Measurements from ENCODE around the gene RGS7BP.
"Not testable (repeated sequence)": the region's sequence is repeated elsewhere in the genome, so short reads cannot be mapped to it uniquely, and the experiment has no call there.

RGS7BP gene

GRCh38 chr5:64558641-64559040 lies 52.8 kb downstream of the RGS7BP start:
- not testable (repeated sequence) for DNase-seq (ENCODE audit: low read depth)

DNA sequence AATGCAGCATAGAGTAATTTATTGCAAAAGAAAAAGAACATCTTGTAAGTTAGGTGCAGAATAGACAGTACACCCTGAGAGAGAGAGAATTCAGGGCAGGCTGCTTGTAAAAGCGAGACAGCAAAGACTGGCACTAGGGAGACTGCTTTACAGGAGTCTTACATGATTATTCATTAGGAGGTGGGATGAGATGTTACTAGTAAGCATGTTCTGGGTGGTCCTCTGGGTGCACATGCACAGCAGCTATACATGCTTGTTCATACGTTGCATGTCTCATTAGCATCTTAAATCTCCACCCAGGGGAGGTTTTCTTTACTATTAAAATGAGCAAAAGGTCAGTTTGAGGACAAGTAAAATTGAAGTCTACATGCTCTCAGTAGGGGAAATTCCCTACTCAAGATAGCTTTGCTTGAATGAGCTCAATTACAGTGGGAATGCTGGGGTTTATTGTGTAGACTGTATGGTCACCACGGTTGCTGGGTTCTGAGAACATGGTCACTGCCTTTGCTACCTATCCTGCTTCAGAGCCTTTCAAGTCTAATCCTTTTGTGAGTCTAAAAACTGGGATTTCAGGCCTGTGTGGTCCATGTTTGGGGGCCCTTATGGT lies 60.6 kb downstream of the RGS7BP start:
- DNase-seq (ENCODE audit: low read depth): no peak

DNA sequence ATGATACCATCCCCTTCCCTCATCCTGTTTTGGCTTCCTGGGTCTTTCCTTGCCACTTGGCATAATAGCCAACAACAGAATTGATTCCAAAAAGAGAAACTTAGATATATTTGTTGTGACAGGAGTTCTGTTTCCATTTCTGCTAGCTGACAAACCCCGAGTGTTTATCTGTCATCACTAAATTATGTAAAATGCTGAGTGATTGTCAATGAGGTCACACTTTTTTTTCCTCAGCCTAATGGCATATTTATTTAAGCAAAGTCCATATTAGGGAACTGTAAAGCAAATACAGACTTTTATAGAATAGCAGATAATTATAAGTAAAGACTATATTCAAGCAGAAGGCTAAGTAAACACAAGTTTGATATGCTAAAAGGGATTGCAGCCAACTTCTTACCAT lies 64.0 kb downstream of the RGS7BP start:
- peak; percentile 3 for DNase-seq (ENCODE audit: low read depth)

DNA sequence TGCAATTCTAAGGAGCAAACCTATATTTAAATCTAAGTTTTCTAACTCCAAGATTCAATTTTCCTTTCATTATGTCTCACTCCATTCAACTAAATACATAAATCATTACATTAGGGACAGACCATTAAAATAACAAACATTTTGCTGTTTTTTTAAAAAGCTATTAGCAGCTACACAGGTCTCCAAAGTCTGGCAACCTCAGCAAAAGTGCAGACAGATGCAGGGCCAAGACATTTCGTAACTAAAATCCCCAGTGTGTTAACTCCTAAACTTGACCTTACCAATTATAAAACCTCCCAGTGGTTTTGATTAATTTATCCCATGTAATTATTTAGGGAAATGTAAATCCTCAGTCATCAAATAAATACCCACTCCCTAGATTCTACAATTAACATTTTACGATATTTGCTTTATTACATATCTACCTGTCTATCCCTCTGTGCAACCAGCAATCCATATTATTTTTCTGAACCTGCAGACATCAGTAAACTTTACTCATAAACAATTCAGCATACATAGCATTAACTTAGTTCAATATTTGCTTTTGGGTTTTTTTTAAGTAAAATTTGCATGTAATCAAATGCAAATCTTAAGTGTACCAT lies 64.7 kb downstream of the RGS7BP start:
- DNase-seq (ENCODE audit: low read depth): no peak

- DNase-seq (ENCODE audit: low read depth): no peak
Measured at GRCh38 chr5:64575561-64575960, 69.7 kb downstream of the RGS7BP start.

- peak; percentile 39 for DNase-seq (ENCODE audit: low read depth)
Measured at GRCh38 chr5:64576250-64576649, 70.4 kb downstream of the RGS7BP start.

- no peak for DNase-seq (ENCODE audit: low read depth)
Measured at GRCh38 chr5:64585646-64586045, 79.8 kb downstream of the RGS7BP start.

- no peak for DNase-seq (ENCODE audit: low read depth)
Measured at GRCh38 chr5:64587370-64587769, 81.6 kb downstream of the RGS7BP start.

- DNase-seq (ENCODE audit: low read depth): no peak
Measured at GRCh38 chr5:64592730-64593341, 87.0 kb downstream of the RGS7BP start.

DNA sequence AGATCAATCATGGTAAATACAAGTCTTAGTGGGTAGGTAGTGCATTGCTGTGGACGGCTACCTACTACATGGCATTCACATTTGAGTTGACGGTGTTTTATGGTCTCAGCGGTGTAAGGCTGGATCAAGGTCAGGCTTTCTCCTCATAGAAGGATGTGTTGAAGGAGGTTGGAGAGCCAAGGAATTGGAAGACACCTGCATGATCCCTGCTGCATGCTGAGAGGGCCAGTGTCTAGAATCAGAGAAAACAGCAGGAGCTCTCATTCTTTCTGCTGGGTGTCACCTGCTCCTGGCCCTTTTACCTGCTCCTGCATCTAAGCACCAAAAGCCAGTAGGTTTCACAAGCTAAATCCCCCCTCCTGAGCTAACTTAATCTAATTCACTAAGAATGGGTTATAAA lies 88.2 kb downstream of the RGS7BP start:
- no peak for DNase-seq (ENCODE audit: low read depth)

GRCh38 chr5:64594601-64595000 lies 88.8 kb downstream of the RGS7BP start:
- DNase-seq (ENCODE audit: low read depth): no peak

DNA sequence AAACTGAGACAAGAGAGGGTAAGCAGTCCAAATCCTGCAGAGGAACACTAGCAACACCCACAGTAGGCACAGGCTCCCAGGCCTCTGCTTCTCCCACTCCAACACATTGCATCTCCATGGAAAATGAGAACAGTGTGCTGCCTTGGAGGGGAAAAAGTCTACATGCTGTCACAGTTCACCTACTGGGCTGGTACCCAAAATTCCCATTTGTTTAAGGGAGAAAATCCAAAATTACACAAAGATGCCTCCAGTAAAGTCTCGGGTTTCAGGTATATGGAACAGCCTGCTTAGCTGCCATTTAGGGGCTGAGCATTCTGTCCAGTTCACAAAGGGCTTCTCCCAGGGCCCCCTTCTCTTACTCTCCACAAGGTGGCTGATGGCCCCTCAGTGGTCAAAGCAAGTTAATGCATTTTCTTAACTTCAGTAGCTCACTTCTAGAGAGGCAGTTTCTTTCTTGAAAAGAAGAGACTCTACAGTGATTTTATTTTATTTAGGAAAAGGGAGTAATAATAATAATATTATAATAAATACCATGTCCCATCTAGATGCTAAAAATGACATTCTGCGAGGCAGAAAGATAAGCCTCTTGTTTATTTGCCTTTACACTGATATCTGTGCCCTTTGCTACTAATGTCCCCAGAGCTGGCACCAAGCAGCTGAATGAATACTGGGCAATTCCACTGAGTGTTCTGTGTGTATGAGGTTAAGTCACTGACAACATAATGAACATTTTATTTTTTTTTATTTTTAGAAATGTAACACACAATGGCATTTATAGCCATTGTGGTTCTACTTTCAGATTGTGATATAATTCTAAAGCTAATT lies 89.4 kb downstream of the RGS7BP start:
- DNase-seq (ENCODE audit: low read depth): no peak

DNA sequence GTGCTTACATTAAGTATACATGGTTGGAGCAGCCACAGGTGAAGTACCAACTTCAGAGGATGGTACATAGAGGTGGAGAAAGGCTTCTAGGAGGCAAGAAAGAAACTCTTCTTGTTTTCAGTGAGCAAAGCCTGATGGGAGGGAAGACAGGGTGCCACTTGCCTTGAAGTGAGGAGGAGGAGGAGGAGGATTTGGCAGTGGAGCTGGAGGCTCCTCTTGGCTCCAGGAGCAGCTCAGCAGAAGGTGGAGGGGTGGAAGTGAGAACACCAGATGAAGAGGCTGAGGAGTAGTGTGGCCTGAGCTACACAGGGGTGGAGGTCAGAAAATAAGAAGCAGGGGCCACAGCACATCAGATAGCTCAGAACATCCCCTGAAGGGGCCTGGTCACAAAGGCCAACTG lies 93.4 kb downstream of the RGS7BP start:
- DNase-seq (ENCODE audit: low read depth): no peak

GRCh38 chr5:64603676-64604075 lies 97.9 kb downstream of the RGS7BP start:
- DNase-seq (ENCODE audit: low read depth): peak; percentile 89

DNA sequence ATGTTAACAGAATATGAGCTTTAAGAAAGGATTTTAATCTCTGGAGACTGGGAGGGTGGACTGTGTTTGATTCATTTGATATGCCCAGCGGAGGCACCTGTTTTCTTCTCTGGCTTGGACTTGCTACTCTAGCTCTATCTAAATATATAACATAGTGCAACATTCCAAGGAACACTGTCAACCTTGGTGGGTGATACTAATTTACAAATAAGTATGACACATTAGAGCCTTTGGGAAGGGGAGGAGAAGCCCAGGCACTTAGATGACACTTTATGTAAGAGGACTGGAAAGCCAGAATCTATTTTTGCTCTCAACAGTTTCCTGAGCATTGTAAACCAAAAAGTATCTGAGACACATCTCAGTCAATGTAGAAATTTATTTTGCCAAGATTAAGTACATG lies 101.1 kb downstream of the RGS7BP start:
- no peak for DNase-seq (ENCODE audit: low read depth)

DNA sequence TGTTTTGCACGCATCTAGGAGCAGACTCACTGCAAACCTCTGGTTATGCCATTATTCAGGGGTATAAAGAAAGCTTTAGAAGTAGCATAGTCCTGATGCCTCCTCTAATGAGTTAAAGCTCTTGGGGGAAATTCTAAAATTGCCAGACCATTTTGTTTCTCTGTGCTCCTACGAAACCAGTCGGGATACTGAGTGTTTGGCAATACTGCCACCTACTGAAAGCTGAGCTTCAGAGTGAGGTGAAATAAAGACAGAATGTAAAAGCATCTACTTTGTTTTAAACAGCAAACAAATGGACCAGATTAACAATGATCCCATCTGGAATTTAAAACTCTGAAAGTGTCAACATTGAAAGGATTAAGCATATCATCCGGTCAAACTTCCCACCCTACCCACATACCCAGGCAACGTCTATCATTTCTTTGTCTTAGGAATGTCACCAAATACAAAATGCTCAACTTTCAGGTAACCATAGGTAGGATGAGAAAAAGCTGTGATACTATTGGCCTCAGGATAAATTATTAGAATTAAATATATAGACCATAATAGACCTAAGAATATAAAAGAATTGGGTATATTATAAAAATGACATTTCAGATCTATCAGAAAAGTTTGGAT lies 106.6 kb downstream of the RGS7BP start:
- peak; percentile 73 for DNase-seq (ENCODE audit: low read depth)

DNA sequence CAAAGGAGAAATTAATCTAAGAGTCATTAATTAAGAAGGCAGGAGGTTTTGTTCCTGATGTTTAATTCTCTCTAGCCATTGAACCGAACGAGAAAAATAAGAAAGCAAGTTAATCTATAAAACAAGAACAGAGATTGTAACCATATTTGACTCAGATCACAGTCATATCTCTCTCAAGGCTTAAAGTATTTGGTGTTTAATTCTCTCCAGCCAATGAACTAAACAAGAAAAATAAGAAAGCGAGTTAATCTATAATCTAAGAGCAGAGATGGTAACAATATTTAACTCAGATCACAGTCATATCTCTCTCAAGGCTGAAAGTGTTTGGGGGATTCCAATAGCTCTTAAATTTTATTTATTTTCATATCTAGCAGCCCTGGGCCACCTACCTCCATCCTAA lies 110.1 kb downstream of the RGS7BP start:
- DNase-seq (ENCODE audit: low read depth): no peak

DNA sequence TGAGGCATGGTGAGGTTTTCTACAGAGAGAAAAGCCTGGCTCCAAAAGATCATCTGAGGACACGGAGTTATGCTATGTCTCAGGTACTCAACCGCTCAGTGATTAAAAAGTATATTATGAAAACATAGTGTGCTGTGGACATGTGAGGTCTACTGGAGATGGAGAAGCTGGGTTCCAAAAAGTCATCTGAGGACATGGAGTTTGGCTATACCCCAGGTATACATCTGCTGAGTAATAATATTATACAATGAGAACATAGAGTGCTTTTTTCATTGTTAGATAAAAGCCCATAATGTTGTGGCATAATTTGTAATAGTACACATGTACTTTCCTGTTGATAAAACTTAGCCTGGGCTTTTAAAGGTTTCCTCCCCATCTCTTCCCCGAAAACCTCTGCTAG lies 113.8 kb downstream of the RGS7BP start:
- no peak for DNase-seq (ENCODE audit: low read depth)

- DNase-seq (ENCODE audit: low read depth): no peak
Measured at GRCh38 chr5:64622991-64623390, 117.2 kb downstream of the RGS7BP start.

DNA sequence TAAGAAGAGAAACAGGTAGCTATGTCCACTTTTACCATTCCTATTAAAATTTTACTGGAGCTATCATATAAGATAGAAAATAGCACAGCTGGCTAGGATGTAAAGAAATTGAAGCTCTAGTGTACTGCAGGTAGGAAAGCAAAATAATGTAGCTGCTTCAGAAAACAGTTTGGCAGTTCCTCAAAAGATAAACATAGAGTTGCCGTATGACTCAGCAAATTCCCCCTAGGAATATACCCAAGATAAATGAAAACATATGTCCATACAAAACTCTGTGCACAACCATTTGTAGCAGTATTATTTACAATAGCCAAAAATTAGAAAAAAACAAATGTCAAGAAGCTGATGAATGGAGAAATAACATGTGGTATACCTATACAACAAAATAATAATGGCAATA lies 119.9 kb downstream of the RGS7BP start:
- DNase-seq (ENCODE audit: low read depth): peak; percentile 62

GRCh38 chr5:64628901-64629300 lies 123.1 kb downstream of the RGS7BP start:
- DNase-seq (ENCODE audit: low read depth): no peak

GRCh38 chr5:64629841-64630240 lies 124.0 kb downstream of the RGS7BP start:
- no peak for DNase-seq (ENCODE audit: low read depth)

Data from EH (cell line).